Measurements from ENCODE around the gene USH2A.

The USH2A gene

GRCh38 chr1:216453777-216454176 lies 30.5 kb upstream of the USH2A start:
- H3K36me3 ChIP-seq (ENCODE audit: control insufficient read depth in 2 of 2, insufficient read depth in 1 of 2, low read length in 2 of 2) = no peaks in the 10 kb centered on the region
- H3K4me1 ChIP-seq (ENCODE audit: control insufficient read depth, insufficient read depth, low read length) = no peaks in the 10 kb centered on the region
- H3K4me3 ChIP-seq (ENCODE audit: low read depth, low read length) = no peak overlapping the region
- no peak overlapping the region for H3K27ac ChIP-seq (ENCODE audit: extremely low read depth, low read depth, low read length)
- no peaks in the 10 kb centered on the region for H3K9me3 ChIP-seq (ENCODE audit: control insufficient read depth, insufficient read depth, low read depth, low read length)
- ChIA-PET POLR2A (no interaction called here), CTCF (no interaction called here)
- no peak for TF ChIP-seq ZNF175 (tag by site-specific recombination; IDR thresholded peaks at IDR 0.05)
- TF ChIP-seq ZBTB6 (tag by site-specific recombination; IDR thresholded peaks at IDR 0.05) = no peak
- no peak for TF ChIP-seq ATF2 (tag by site-specific recombination; IDR thresholded peaks at IDR 0.05; ENCODE audit: low read depth)
- 0 out of 2 replicates have a peak, but pooled peaks have one; percentile 36 for TF ChIP-seq TCF7L2 (IDR thresholded peaks at IDR 0.05; ENCODE audit: borderline replicate concordance, low read depth, low read length)
- no peak for TF ChIP-seq ZNF280C (tag by site-specific recombination; IDR thresholded peaks at IDR 0.05)

GRCh38 chr1:216450227-216450626 lies 27.0 kb upstream of the USH2A start:
- Histone ChIP-seq H3K9me3 (ENCODE audit: control insufficient read depth, insufficient read depth, low read depth, low read length) (no peaks in the 10 kb centered on the region), H3K4me3 (ENCODE audit: low read depth, low read length) (no peak overlapping the region), H3K27ac (ENCODE audit: extremely low read depth, low read depth, low read length) (no peak overlapping the region), H3K36me3 (ENCODE audit: control insufficient read depth in 2 of 2, insufficient read depth in 1 of 2, low read length in 2 of 2) (no peaks in the 10 kb centered on the region), H3K4me1 (ENCODE audit: control insufficient read depth, insufficient read depth, low read length) (no peaks in the 10 kb centered on the region)
- ChIA-PET CTCF (no interaction called here), POLR2A (no interaction called here)
- TF ChIP-seq ZNF830 (tag by site-specific recombination; IDR thresholded peaks at IDR 0.05; ENCODE audit: low read depth) (no peak), INSM2 (tag by site-specific recombination; IDR thresholded peaks at IDR 0.05) (no peak), ZBTB49 (tag by site-specific recombination; IDR thresholded peaks at IDR 0.05; ENCODE audit: low read depth) (no peak), ZNF148 (tag by site-specific recombination; IDR thresholded peaks at IDR 0.05; ENCODE audit: borderline replicate concordance) (no peak), ZNF391 (tag by site-specific recombination; IDR thresholded peaks at IDR 0.05; ENCODE audit: borderline replicate concordance, low read depth) (no peak), GLIS1 (tag by site-specific recombination; IDR thresholded peaks at IDR 0.05) (no peak), ZFP37 (tag by site-specific recombination; IDR thresholded peaks at IDR 0.05) (no peak), ZNF26 (tag by site-specific recombination; IDR thresholded peaks at IDR 0.05) (no peak), REPIN1 (tag by site-specific recombination; IDR thresholded peaks at IDR 0.05; ENCODE audit: low read depth) (no peak), ZNF530 (tag by site-specific recombination; IDR thresholded peaks at IDR 0.05; ENCODE audit: low read depth) (no peak), SALL2 (tag by site-specific recombination; IDR thresholded peaks at IDR 0.05; ENCODE audit: borderline replicate concordance) (no peak)

Data from HEK293 (cell line).